LNCaP clone FGC (cell line): ENCODE data around the gene AK8.

Experiments used
- DNase-seq: peaks from one replicate; pipeline ENCODE4 v3.0.0-alpha.2; 2011; ENCODE audit warnings: low read depth
- H3K4me3 ChIP-seq: 2 replicates; pipeline ENCODE4 v1.5.1; 2011; ENCODE audit warnings: mild to moderate bottlenecking, low read depth, low read length, control low read depth
- TF ChIP-seq, protein P1 (sequence below): IDR thresholded peaks from 2 replicates; pipeline ENCODE4 v1.5.1; 2012; ENCODE audit warnings: mild to moderate bottlenecking; ENCODE audit not compliant: control insufficient read depth, insufficient read depth; ENCODE audit errors: extremely low read depth

The AK8 gene

GRCh38 chr9:132820169-132820944 lies 57.7 kb downstream of the AK8 start:
- DNase-seq: no peak
- TF ChIP-seq, protein P1, sequence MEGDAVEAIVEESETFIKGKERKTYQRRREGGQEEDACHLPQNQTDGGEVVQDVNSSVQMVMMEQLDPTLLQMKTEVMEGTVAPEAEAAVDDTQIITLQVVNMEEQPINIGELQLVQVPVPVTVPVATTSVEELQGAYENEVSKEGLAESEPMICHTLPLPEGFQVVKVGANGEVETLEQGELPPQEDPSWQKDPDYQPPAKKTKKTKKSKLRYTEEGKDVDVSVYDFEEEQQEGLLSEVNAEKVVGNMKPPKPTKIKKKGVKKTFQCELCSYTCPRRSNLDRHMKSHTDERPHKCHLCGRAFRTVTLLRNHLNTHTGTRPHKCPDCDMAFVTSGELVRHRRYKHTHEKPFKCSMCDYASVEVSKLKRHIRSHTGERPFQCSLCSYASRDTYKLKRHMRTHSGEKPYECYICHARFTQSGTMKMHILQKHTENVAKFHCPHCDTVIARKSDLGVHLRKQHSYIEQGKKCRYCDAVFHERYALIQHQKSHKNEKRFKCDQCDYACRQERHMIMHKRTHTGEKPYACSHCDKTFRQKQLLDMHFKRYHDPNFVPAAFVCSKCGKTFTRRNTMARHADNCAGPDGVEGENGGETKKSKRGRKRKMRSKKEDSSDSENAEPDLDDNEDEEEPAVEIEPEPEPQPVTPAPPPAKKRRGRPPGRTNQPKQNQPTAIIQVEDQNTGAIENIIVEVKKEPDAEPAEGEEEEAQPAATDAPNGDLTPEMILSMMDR: no peak
- H3K4me3 ChIP-seq: no peak overlapping the region

GRCh38 chr9:132818588-132818987 lies 59.5 kb downstream of the AK8 start:
- TF ChIP-seq, protein P1: no peak
- H3K4me3 ChIP-seq: no peak overlapping the region

GRCh38 chr9:132814937-132815336 lies 63.1 kb downstream of the AK8 start:
- TF ChIP-seq, protein P1: no peak
- no peak for DNase-seq
- no peak overlapping the region for H3K4me3 ChIP-seq

More at GRCh38 chr9:132818588-132818987, 59.5 kb downstream of the AK8 start:
- no peak for DNase-seq

DNA sequence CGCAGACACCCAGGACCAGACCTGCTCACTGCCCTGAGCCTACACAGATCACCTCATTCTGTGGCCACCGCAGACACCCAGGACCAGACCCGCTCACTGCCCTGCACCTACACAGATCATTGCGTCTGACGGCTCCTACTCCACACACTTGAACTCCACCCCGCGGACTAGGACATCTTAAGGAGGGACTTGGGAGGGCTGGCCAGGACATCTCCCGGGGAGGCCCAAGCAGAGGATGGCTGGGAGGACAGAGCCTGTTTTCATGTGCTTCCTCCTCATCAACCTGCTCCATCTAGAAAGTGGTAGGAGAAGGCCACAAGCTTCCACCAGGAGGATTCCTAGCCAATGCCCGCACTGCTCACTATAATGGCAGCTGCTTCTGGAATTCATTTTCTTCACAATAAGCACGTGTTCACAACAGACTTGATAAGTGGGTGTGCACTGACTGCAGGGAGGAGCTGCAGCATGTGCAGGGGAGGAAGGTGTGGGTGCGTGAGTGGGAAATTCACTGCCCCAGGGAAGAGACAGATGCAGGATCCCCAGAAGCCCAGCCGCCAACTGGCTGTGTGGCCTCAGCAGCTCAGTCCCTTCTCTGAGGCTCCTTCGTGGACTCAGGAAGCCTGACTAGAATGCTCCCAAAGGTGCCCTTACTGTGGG lies 64.8 kb downstream of the AK8 start:
- H3K4me3 ChIP-seq: no peak overlapping the region
- TF ChIP-seq, protein P1: no peak
- no peak for DNase-seq

- TF ChIP-seq, protein P1: no peak
- no peak overlapping the region for H3K4me3 ChIP-seq
- no peak for DNase-seq
Measured at GRCh38 chr9:132811985-132812384, 66.1 kb downstream of the AK8 start.

GRCh38 chr9:132810314-132810713 lies 67.8 kb downstream of the AK8 start:
- TF ChIP-seq, protein P1: no peak
- no peak overlapping the region for H3K4me3 ChIP-seq
- no peak for DNase-seq
